OCI-LY7 (cell line): ENCODE measurements around the gene ACVR1B. TPM values are rescaled to one million over a fixed set of nuclear protein-coding genes. Genes with fewer than 3 reads are reported as not detected.
A peak's percentile ranks its signal among the peaks of the same experiment; 100 is the strongest.

Experiments
- BruUV-seq: library from RNA; stranded (reverse); fragments of 400-500 nt; replicated peaks from 2 replicates; lab custom pipeline; 2021; lab: Mats Ljungman, UMichigan
- CTCF ChIA-PET: fragments of 300-600 bp; sonication (Branson Sonifier 250); formaldehyde crosslinking; loops from one replicate; lab custom pipeline; 2022; ENCODE audit warnings: antibody characterized with exemption; ENCODE audit not compliant: unreplicated experiment; lab: Charles Lee
- POLR2A ChIA-PET: fragments of 300-600 bp; sonication (Branson Sonifier 250); formaldehyde crosslinking; loops from one replicate; lab custom pipeline; 2022; ENCODE audit warnings: antibody characterized with exemption; lab: Charles Lee
- DNase-seq: peaks from one replicate; pipeline ENCODE4 v3.0.0-alpha.2; 2015; ENCODE audit warnings: low spot score
- H2AFZ ChIP-seq: fragments of 200-600 bp; sonication (generic), shearing (Covaris generic); 2 replicates; pipeline ENCODE4 v1.6.1; 2014; ENCODE audit warnings: mild to moderate bottlenecking, antibody characterized with exemption, low read length, moderate library complexity
- H3K27ac ChIP-seq: fragments of 200-600 bp; sonication (generic); 2 replicates; pipeline ENCODE4 v1.5.1; 2014; ENCODE audit warnings: mixed run types, low read depth, mild to moderate bottlenecking, moderate library complexity, low read length, inconsistent platforms; ENCODE audit not compliant: poor library complexity, severe bottlenecking
- H3K36me3 ChIP-seq: fragments of 200-600 bp; sonication (generic); 2 replicates; pipeline ENCODE4 v1.6.1; 2014; ENCODE audit warnings: mild to moderate bottlenecking, antibody characterized with exemption, low read length, moderate library complexity, mixed read lengths; ENCODE audit not compliant: insufficient read depth
- H3K4me1 ChIP-seq: fragments of 200-600 bp; sonication (generic); 2 replicates; pipeline ENCODE4 v1.5.1; 2014; ENCODE audit warnings: mild to moderate bottlenecking, low read length; ENCODE audit not compliant: insufficient read depth, poor library complexity, severe bottlenecking
- H3K4me2 ChIP-seq: fragments of 200-600 bp; sonication (generic); 2 replicates; pipeline ENCODE4 v1.6.1; 2014; ENCODE audit warnings: mild to moderate bottlenecking, low read length
- H3K4me3 ChIP-seq: fragments of 200-600 bp; sonication (generic); 2 replicates; pipeline ENCODE4 v1.5.1; 2014; ENCODE audit warnings: mild to moderate bottlenecking, low read depth, low read length; ENCODE audit not compliant: poor library complexity, severe bottlenecking
- H3K79me2 ChIP-seq: fragments of 200-600 bp; sonication (generic); 2 replicates; pipeline ENCODE4 v1.6.1; 2016; ENCODE audit warnings: low read depth, mild to moderate bottlenecking, low read length, moderate library complexity, mixed read lengths; ENCODE audit not compliant: insufficient read depth
- H3K9me2 ChIP-seq: fragments of 200-600 bp; sonication (generic); 2 replicates; pipeline ENCODE4 v1.6.1; 2016; ENCODE audit warnings: mild to moderate bottlenecking, low read length, mixed read lengths; ENCODE audit not compliant: insufficient read depth
- H3K9me3 ChIP-seq: fragments of 200-600 bp; sonication (generic); 2 replicates; pipeline ENCODE4 v1.6.1; 2014; ENCODE audit warnings: mild to moderate bottlenecking, mixed run types, low read length, mixed read lengths
- H4K20me1 ChIP-seq: fragments of 200-600 bp; sonication (generic); 2 replicates; pipeline ENCODE4 v1.6.1; 2014; ENCODE audit warnings: mild to moderate bottlenecking, antibody characterized with exemption, low read length, moderate library complexity, mixed read lengths; ENCODE audit not compliant: insufficient read depth
- EZH2phosphoT487 ChIP-seq: fragments of 200-600 bp; sonication (generic); IDR thresholded peaks from 2 replicates; pipeline ENCODE4 v1.6.1; 2018; ENCODE audit warnings: low read depth, borderline replicate concordance, mild to moderate bottlenecking, mixed run types, antibody characterized with exemption, low read length, moderate library complexity, mixed read lengths
- intact Hi-C: fragments of 100-400 bp; cut with micrococcal nuclease; formaldehyde crosslinking; loops from one replicate; pipeline ENCODE4 v1.10.0; 2022; ENCODE audit not compliant: unreplicated experiment
- total RNA-seq, 2 experiments: library from RNA; depleted of rRNA in 1 of 2; stranded (reverse); fragments of >200 nt in 1 of 2; shearing (Covaris generic) in 1 of 2; gene quantifications; 2 replicates each; pipeline ENCODE4 v1.2.3, GENCODE V29; 2014 to 2022
- TF ChIP-seq, protein P1 (sequence below): fragments of 200-600 bp; sonication (generic); conservative IDR thresholded peaks from 2 replicates; pipeline ENCODE4 v1.5.1; 2014; ENCODE audit warnings: mild to moderate bottlenecking, antibody characterized with exemption, low read length, moderate library complexity, mixed read lengths

ACVR1B gene
- total RNA-seq, 2 experiments from 2014 or later, result 4.1 to 6.8 TPM

DNA sequence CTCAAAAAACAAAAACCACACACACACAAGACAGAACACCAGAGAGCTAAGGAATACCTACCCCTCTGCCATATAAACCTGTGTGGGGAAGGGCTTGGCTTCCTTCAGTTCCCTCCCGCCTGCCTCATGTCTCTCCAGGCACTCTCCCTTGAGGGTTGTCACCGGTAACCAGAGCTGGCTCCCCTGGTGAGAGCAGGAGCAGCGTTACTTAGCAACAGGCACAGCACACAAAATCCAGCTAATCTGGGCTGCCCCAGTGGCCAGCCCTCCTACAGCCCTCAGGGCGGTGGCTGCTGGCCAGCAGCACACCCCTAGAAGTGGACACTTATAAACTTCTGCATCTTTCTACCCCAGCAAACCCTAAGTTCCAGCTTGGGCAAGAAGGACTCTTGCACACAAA is 78.2 kb downstream of the ACVR1B start:
- Histone ChIP-seq H3K79me2 (no peaks in the 10 kb centered on the region), H3K9me3 (no peaks in the 10 kb centered on the region), H3K4me2 (no peak overlapping the region), H3K4me3 (no peak overlapping the region), H2AFZ (no peak overlapping the region), H3K36me3 (no peaks in the 10 kb centered on the region), H3K9me2 (no peaks in the 10 kb centered on the region), H3K27ac (no peak overlapping the region), H4K20me1 (no peaks in the 10 kb centered on the region), H3K4me1 (peaks cover 60% of the 10 kb centered on the region)
- ChIA-PET CTCF (interaction anchor here (1.1 kb wide), 1 partner anchor 95 kb away, joined by 4 read pairs; no protein-coding TSS in a partner anchor), POLR2A (interaction anchor here (0.5 to 1.3 kb wide), 3 partner anchors 54 to 976 kb away, joined by 3 to 4 read pairs (median 3); partner anchors contain the start of gene EIF4B)
- no peak for DNase-seq
- intact Hi-C loops, result no loop called here
- BruUV-seq, result no TSS peak
- no peak for TF ChIP-seq EZH2phosphoT487
- TF ChIP-seq, protein P1, sequence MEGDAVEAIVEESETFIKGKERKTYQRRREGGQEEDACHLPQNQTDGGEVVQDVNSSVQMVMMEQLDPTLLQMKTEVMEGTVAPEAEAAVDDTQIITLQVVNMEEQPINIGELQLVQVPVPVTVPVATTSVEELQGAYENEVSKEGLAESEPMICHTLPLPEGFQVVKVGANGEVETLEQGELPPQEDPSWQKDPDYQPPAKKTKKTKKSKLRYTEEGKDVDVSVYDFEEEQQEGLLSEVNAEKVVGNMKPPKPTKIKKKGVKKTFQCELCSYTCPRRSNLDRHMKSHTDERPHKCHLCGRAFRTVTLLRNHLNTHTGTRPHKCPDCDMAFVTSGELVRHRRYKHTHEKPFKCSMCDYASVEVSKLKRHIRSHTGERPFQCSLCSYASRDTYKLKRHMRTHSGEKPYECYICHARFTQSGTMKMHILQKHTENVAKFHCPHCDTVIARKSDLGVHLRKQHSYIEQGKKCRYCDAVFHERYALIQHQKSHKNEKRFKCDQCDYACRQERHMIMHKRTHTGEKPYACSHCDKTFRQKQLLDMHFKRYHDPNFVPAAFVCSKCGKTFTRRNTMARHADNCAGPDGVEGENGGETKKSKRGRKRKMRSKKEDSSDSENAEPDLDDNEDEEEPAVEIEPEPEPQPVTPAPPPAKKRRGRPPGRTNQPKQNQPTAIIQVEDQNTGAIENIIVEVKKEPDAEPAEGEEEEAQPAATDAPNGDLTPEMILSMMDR, result no peak

DNA sequence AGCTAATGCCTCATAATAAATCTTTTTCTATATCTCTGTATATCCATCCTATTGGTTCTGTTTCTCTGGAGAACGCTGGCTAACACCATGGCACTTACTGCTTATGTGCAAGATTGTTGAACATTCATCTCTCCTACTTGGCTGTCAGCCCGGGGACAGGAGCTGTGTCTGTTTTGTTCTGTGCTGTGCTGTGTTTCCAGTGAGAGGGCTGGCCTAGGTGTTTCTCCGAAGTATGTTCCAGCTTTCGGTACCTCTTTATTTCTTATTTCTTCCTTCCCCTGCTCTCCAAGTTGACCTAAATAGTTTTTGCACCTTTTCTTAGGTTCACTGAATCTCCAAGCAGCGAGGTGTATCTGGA is 80.9 kb downstream of the ACVR1B start:
- intact Hi-C loops, result loop anchor here (2.0 kb wide), 1 partner anchor 36 kb away; the partner anchor contains the start of gene ATG101
- Histone ChIP-seq H3K4me3 (peak overlapping the region; percentile 62), H3K9me2 (no peaks in the 10 kb centered on the region), H3K36me3 (no peaks in the 10 kb centered on the region), H3K9me3 (no peaks in the 10 kb centered on the region), H3K4me2 (peak overlapping the region; percentile 87), H3K4me1 (peaks cover 48% of the 10 kb centered on the region), H2AFZ (peak overlapping the region; percentile 61; the same call in 1 of the 2 replicates), H4K20me1 (no peaks in the 10 kb centered on the region), H3K27ac (peak overlapping the region; percentile 36), H3K79me2 (peaks cover 1% of the 10 kb centered on the region; the same call in 1 of the 2 replicates)
- BruUV-seq, result TSS peak; percentile 84
- TF ChIP-seq EZH2phosphoT487, result no peak
- TF ChIP-seq, protein P1, result no peak
- POLR2A ChIA-PET, result interaction anchor here (0.6 to 3.9 kb wide), 16 partner anchors 8 to 1355 kb away, joined by 3 to 22 read pairs (median 4); partner anchors contain the start of genes ATG101 and NR4A1
- CTCF ChIA-PET, result interaction anchor here (0.9 to 2.9 kb wide), 7 partner anchors 9 to 91 kb away, joined by 3 to 19 read pairs (median 4); no protein-coding TSS in a partner anchor
- no peak for DNase-seq
